ENCODE measurements around the gene NAPG.
"Not testable (repeated sequence)": the region's sequence is repeated elsewhere in the genome, so short reads cannot be mapped to it uniquely, and the experiment has no call there.

Gene NAPG

DNA sequence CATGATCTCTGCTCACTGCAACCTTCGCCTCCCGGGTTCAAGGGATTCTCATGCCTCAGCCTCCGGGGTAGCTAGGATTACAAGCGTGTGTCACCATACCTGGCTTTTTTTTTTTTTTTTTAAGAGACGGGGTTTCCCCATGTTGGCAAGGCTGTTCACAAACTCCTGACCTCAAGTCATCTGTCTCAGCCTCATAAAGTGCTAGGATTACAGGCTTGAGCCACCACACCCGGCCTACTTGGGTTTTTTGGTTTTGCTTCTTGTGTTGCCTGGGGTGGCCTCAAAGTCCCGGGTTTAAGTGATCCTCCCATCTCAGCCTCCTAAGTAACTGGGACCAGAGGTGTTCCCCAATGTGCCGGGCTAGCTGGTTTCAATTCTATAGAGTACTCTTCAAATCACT is 64.6 kb downstream of the NAPG start:
- ATAC-seq (replicated peaks) (no peak), DNase-seq (no peak)
- Mint-ChIP-seq H3K36me3 (peaks cover 0 to 9% of the 10 kb centered on the region in 2 donors), H3K27me3 (no peaks in the 10 kb centered on the region), H3K27ac (no peak overlapping the region), H3K9me3 (peaks cover 4 to 5% of the 10 kb centered on the region in 2 donors), H3K4me1 (peaks cover 6 to 12% of the 10 kb centered on the region in 2 donors), H3K4me3 (no peak overlapping the region)

GRCh38 chr18:10591896-10592295 is 66.1 kb downstream of the NAPG start:
- H3K36me3 Mint-ChIP-seq = peaks cover 0 to 6% of the 10 kb centered on the region in 2 donors
- H3K4me3 Mint-ChIP-seq = no peak overlapping the region
- ATAC-seq (replicated peaks) (peak in 1 of 2 donors; percentile 47), DNase-seq (no peak)
- H3K9me3 Mint-ChIP-seq = peaks cover 4 to 5% of the 10 kb centered on the region in 2 donors
- H3K4me1 Mint-ChIP-seq = peaks cover 6 to 12% of the 10 kb centered on the region in 2 donors
- H3K27ac Mint-ChIP-seq = no peak overlapping the region
- no peaks in the 10 kb centered on the region for H3K27me3 Mint-ChIP-seq

DNA sequence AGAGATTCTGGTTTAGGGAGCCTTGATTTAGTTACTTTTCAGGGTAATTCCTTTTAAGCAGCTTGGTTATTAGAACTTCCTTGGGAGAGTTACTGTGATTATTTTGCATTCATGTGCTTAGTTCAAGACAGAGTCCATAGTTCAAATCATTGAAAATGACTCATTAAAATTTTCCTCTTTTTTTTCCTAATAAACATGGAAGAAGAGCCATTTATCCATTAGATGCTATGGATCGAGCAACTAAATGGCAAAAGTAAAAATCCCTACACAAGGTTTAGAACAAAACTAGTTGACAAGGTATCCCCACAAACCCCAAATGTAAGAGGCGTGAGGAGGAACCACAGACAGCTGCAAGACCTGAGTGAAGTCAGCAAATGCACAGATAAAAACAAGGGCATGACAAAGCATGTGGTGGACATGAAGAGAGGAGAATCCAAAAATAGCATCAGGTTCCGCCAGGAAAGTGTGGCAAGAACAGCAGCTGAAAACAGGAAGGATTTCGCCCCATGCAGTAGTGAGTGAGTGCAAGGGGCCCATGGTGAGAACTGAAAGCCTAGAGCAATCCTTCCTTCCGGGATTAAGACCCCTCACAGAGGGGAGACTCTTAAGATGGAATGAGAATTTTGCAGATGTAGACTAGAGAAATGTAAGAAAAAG is 67.7 kb downstream of the NAPG start:
- H3K9me3 Mint-ChIP-seq; ATAC-seq (replicated peaks); H3K4me3 Mint-ChIP-seq; H3K36me3 Mint-ChIP-seq; DNase-seq; H3K27me3 Mint-ChIP-seq; H3K27ac Mint-ChIP-seq: not testable (repeated sequence)
- H3K4me1 Mint-ChIP-seq = peaks cover 6 to 12% of the 10 kb centered on the region in 2 donors

- H3K4me1 Mint-ChIP-seq = peaks cover 6 to 12% of the 10 kb centered on the region in 2 donors
- not testable (repeated sequence) for H3K9me3 Mint-ChIP-seq; H3K4me3 Mint-ChIP-seq; H3K27ac Mint-ChIP-seq; H3K27me3 Mint-ChIP-seq; ATAC-seq (replicated peaks); DNase-seq; H3K36me3 Mint-ChIP-seq
Observed at GRCh38 chr18:10595917-10596316, 70.1 kb downstream of the NAPG start.

DNA sequence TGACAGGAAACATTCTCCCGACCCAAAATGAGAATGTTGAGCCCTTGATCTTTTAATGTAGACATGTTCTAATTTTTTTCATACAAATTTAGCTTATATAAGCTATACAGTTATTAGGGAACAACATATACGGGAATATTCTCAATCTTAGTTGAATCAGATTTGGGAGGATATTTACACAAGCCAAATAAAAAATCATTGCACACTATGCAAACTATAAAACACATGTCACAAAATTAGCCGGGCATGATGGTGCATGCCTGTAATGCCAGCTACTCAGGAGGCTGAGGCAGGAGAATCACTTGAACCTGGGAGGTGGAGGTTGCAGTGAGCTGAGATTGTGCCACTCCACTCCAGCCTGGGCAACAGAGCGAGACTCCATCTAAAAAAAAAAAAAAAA is 71.9 kb downstream of the NAPG start:
- ATAC-seq (replicated peaks); H3K36me3 Mint-ChIP-seq; H3K4me1 Mint-ChIP-seq; H3K4me3 Mint-ChIP-seq; H3K27ac Mint-ChIP-seq; H3K9me3 Mint-ChIP-seq; DNase-seq; H3K27me3 Mint-ChIP-seq: not testable (repeated sequence)

DNA sequence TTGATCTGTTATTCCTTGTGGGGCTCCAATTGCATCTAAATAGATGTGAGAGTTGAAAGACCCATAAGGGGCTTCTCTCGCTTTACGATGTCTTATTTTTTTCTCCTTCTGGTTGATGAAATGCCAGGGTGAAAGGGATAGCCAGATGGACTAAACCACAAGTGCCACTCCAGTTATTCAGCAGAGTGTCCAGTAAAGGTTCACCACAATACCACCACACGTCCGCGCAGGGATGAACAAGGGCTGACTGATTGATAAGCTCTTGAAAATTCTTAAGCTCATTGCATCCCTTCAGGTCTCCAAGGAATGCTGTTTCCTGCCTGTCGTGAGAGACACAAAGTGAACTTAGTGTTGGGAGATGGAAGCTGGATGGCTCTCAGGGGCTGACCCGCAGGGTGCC is 74.9 kb downstream of the NAPG start:
- not testable (repeated sequence) for DNase-seq; H3K4me3 Mint-ChIP-seq; ATAC-seq (replicated peaks); H3K27me3 Mint-ChIP-seq; H3K27ac Mint-ChIP-seq
- Mint-ChIP-seq H3K9me3 (peaks cover 18 to 22% of the 10 kb centered on the region in 2 donors), H3K36me3 (peaks cover 21 to 23% of the 10 kb centered on the region in 2 donors), H3K4me1 (peaks cover 0 to 14% of the 10 kb centered on the region in 2 donors)
